SU-DHL-6 (cell line): ENCODE measurements around the gene DAPP1.

ENCODE experiments used
- H2AFZ ChIP-seq: fragments of 200-600 bp; sonication (generic); 2 replicates; pipeline ENCODE4 v1.6.1; 2014; ENCODE audit warnings: low read depth, mild to moderate bottlenecking, moderate library complexity, mixed read lengths, antibody characterized with exemption, low read length; ENCODE audit not compliant: severe bottlenecking
- H3F3A ChIP-seq: fragments of 200-600 bp; shearing (Covaris generic); 2 replicates; pipeline ENCODE4 v1.6.0; 2016; ENCODE audit warnings: antibody characterized with exemption, mild to moderate bottlenecking; ENCODE audit not compliant: insufficient read depth
- H3K27ac ChIP-seq: fragments of 200-600 bp; sonication (generic); 2 replicates; pipeline ENCODE4 v1.5.1; 2016; ENCODE audit warnings: low read depth, mild to moderate bottlenecking, low read length, moderate library complexity, mixed read lengths
- H3K27me3 ChIP-seq: fragments of 200-600 bp; sonication (generic), shearing (Covaris generic); 2 replicates; pipeline ENCODE4 v1.6.0; 2014; ENCODE audit warnings: mild to moderate bottlenecking, low read length
- H3K36me3 ChIP-seq: fragments of 200-600 bp; sonication (generic); 2 replicates; pipeline ENCODE4 v1.6.1; 2014; ENCODE audit warnings: mild to moderate bottlenecking, low read length, mixed read lengths
- H3K4me2 ChIP-seq: fragments of 300-600, 200-600 bp; shearing (Covaris generic), sonication (generic); 2 replicates; pipeline ENCODE4 v1.6.0; 2014; ENCODE audit warnings: low read length, low read depth, mild to moderate bottlenecking; ENCODE audit not compliant: poor library complexity, severe bottlenecking
- H3K4me3 ChIP-seq: fragments of 200-600 bp; sonication (generic); 2 replicates; pipeline ENCODE4 v1.5.1; 2014; ENCODE audit warnings: antibody characterized with exemption, low read length, mild to moderate bottlenecking, mixed read lengths; ENCODE audit not compliant: insufficient read depth, poor library complexity, severe bottlenecking
- H3K79me2 ChIP-seq: fragments of 200-600 bp; sonication (generic); 2 replicates; pipeline ENCODE4 v1.6.1; 2014; ENCODE audit warnings: mild to moderate bottlenecking, low read length, moderate library complexity; ENCODE audit not compliant: insufficient read depth
- H3K9ac ChIP-seq: fragments of 200-600 bp; sonication (generic); 2 replicates; pipeline ENCODE4 v1.7.0; 2014; ENCODE audit warnings: mild to moderate bottlenecking, low read length
- H3K9me2 ChIP-seq: fragments of 200-600 bp; sonication (generic); replicated peaks from 2 replicates; pipeline ENCODE4 v1.6.1; 2014; ENCODE audit warnings: low read length; ENCODE audit not compliant: insufficient read depth
- H3K9me3 ChIP-seq: fragments of 200-600 bp; sonication (generic); 2 replicates; pipeline ENCODE4 v1.6.1; 2014; ENCODE audit warnings: low read length, mixed read lengths; ENCODE audit not compliant: insufficient read depth
- H4K20me1 ChIP-seq: fragments of 200-600 bp; sonication (generic); 2 replicates; pipeline ENCODE4 v1.6.1; 2014; ENCODE audit warnings: low read depth, mild to moderate bottlenecking, antibody characterized with exemption, low read length, moderate library complexity, mixed read lengths
- CTCF ChIP-seq: fragments of 200-600 bp; sonication (generic); IDR thresholded peaks from one replicate; pipeline ENCODE4 v1.5.1; 2017; ENCODE audit warnings: antibody characterized with exemption, mild to moderate bottlenecking, low read length, moderate library complexity; ENCODE audit not compliant: insufficient read depth, poor library complexity, severe bottlenecking
- EZH2phosphoT487 ChIP-seq: fragments of 200-600 bp; sonication (generic), shearing (Covaris generic); conservative IDR thresholded peaks from 2 replicates; pipeline ENCODE4 v1.6.1; 2018; ENCODE audit warnings: mild to moderate bottlenecking, antibody characterized with exemption, low read length, moderate library complexity, mixed read lengths

The DAPP1 gene

GRCh38 chr4:99811117-99811516, 5.5 kb upstream of the DAPP1 start:
- Histone ChIP-seq H3K36me3 (no peaks in the 10 kb centered on the region), H3K4me3 (no peak overlapping the region), H3K4me2 (no peak overlapping the region), H2AFZ (no peak overlapping the region), H4K20me1 (no peaks in the 10 kb centered on the region), H3K9ac (no peak overlapping the region), H3K27me3 (no peaks in the 10 kb centered on the region), H3K79me2 (no peaks in the 10 kb centered on the region), H3K9me3 (no peaks in the 10 kb centered on the region), H3K27ac (no peak overlapping the region), H3K9me2 (no peaks in the 10 kb centered on the region), H3F3A (peaks cover 11% of the 10 kb centered on the region)
- TF ChIP-seq EZH2phosphoT487: no peak
- TF ChIP-seq CTCF: no peak

DNA sequence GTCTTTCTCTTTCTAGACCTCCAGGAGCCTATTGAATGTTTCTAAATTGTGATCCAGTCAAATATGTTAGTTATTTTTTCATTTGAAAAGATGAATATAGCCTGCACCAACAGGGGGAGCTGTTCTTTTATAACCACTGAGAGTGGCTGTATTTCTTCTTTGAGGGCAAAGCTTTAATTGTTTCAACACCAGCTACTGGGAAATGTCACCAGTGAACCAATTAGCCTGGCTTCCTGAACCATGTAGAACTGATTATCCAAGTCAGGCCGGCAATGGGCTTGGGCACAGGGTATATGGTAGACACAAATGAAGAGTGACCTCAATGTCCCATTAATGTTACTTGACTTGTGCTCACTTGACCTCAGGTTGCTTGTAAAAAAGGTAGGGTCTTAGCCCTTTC, 4.8 kb upstream of the DAPP1 start:
- 0 out of 2 replicates have a peak, but pooled peaks cover 2% of the 10 kb centered on the region for H3K79me2 ChIP-seq
- no peaks in the 10 kb centered on the region for H4K20me1 ChIP-seq
- no peak overlapping the region for H3K4me3 ChIP-seq
- H3K9ac ChIP-seq: no peak overlapping the region
- H2AFZ ChIP-seq: no peak overlapping the region
- H3K9me3 ChIP-seq: no peaks in the 10 kb centered on the region
- H3K27me3 ChIP-seq: no peaks in the 10 kb centered on the region
- H3K27ac ChIP-seq: no peak overlapping the region
- H3K4me2 ChIP-seq: no peak overlapping the region
- no peaks in the 10 kb centered on the region for H3K9me2 ChIP-seq
- peaks cover 13% of the 10 kb centered on the region for H3F3A ChIP-seq
- peak; percentile 44 for TF ChIP-seq CTCF
- no peak for TF ChIP-seq EZH2phosphoT487
- no peaks in the 10 kb centered on the region for H3K36me3 ChIP-seq

- Histone ChIP-seq H3K9me2 (no peaks in the 10 kb centered on the region), H2AFZ (no peak overlapping the region), H3K27ac (peak overlapping the region; percentile 83), H3F3A (peaks cover 24% of the 10 kb centered on the region), H3K79me2 (peaks cover 38% of the 10 kb centered on the region), H3K4me2 (peak overlapping the region; percentile 69), H3K27me3 (no peaks in the 10 kb centered on the region), H3K9me3 (no peaks in the 10 kb centered on the region), H3K36me3 (no peaks in the 10 kb centered on the region), H3K4me3 (no peak overlapping the region), H4K20me1 (no peaks in the 10 kb centered on the region), H3K9ac (peak overlapping the region; percentile 38; the same call in 1 of the 2 replicates)
- TF ChIP-seq CTCF (no peak), EZH2phosphoT487 (no peak)
Observed at GRCh38 chr4:99815597-99816011, 1.0 kb upstream of the DAPP1 start.
